ENCODE data around the gene DBP.

DBP gene

GRCh38 chr19:48665786-48666185, 28.6 kb upstream of the DBP start:
- no peak for TF ChIP-seq EZH2phosphoT487 (IDR thresholded peaks at IDR 0.05; ENCODE audit: borderline replicate concordance, low read length)
- no peak for TF ChIP-seq CTCF (IDR thresholded peaks at IDR 0.05; ENCODE audit: low read depth, low read length, poor library complexity, severe bottlenecking)
- Histone ChIP-seq H4K20me1 (ENCODE audit: control insufficient read depth, insufficient read depth, low read depth, low read length) (no peaks in the 10 kb centered on the region), H3K27me3 (ENCODE audit: control insufficient read depth, low read length) (no peaks in the 10 kb centered on the region), H3F3A (ENCODE audit: control insufficient read depth, insufficient read depth) (no peaks in the 10 kb centered on the region), H3K27ac (ENCODE audit: low read depth, low read length) (no peak overlapping the region), H3K4me1 (ENCODE audit: control insufficient read depth, low read length) (peaks cover 7% of the 10 kb centered on the region), H3K4me3 (ENCODE audit: low read length) (no peak overlapping the region), H3K9me3 (ENCODE audit: control insufficient read depth, insufficient read depth, low read length) (peaks cover 5% of the 10 kb centered on the region; the same call in 1 of the 2 replicates), H3K4me2 (ENCODE audit: low read length) (no peak overlapping the region), H3K36me3 (ENCODE audit: control insufficient read depth, low read length) (no peaks in the 10 kb centered on the region), H3K9me2 (replicated peaks; ENCODE audit: control insufficient read depth, low read length) (no peaks in the 10 kb centered on the region), H3K79me2 (ENCODE audit: control insufficient read depth, low read length) (no peaks in the 10 kb centered on the region)

- Histone ChIP-seq H3K79me2 (ENCODE audit: control insufficient read depth, low read length) (no peaks in the 10 kb centered on the region), H3K36me3 (ENCODE audit: control insufficient read depth, low read length) (no peaks in the 10 kb centered on the region), H3F3A (ENCODE audit: control insufficient read depth, insufficient read depth) (0 out of 2 replicates have a peak, but pooled peaks cover 2% of the 10 kb centered on the region), H3K4me2 (ENCODE audit: low read length) (no peak overlapping the region), H4K20me1 (ENCODE audit: control insufficient read depth, insufficient read depth, low read depth, low read length) (no peaks in the 10 kb centered on the region), H3K27me3 (ENCODE audit: control insufficient read depth, low read length) (no peaks in the 10 kb centered on the region), H3K9me3 (ENCODE audit: control insufficient read depth, insufficient read depth, low read length) (peaks cover under 1% of the 10 kb centered on the region; the same call in 1 of the 2 replicates), H3K9me2 (replicated peaks; ENCODE audit: control insufficient read depth, low read length) (no peaks in the 10 kb centered on the region), H3K4me3 (ENCODE audit: low read length) (no peak overlapping the region), H3K4me1 (ENCODE audit: control insufficient read depth, low read length) (peaks cover 14% of the 10 kb centered on the region), H3K27ac (ENCODE audit: low read depth, low read length) (no peak overlapping the region)
- TF ChIP-seq CTCF (IDR thresholded peaks at IDR 0.05; ENCODE audit: low read depth, low read length, poor library complexity, severe bottlenecking): no peak
- TF ChIP-seq EZH2phosphoT487 (IDR thresholded peaks at IDR 0.05; ENCODE audit: borderline replicate concordance, low read length): no peak
Observed at GRCh38 chr19:48664476-48664875, 27.3 kb upstream of the DBP start.

- Histone ChIP-seq H3K4me2 (ENCODE audit: low read length) (no peak overlapping the region), H4K20me1 (ENCODE audit: control insufficient read depth, insufficient read depth, low read depth, low read length) (no peaks in the 10 kb centered on the region), H3K79me2 (ENCODE audit: control insufficient read depth, low read length) (no peaks in the 10 kb centered on the region), H3F3A (ENCODE audit: control insufficient read depth, insufficient read depth) (0 out of 2 replicates have a peak, but pooled peaks cover 2% of the 10 kb centered on the region), H3K27ac (ENCODE audit: low read depth, low read length) (no peak overlapping the region), H3K36me3 (ENCODE audit: control insufficient read depth, low read length) (no peaks in the 10 kb centered on the region), H3K4me3 (ENCODE audit: low read length) (no peak overlapping the region), H3K27me3 (ENCODE audit: control insufficient read depth, low read length) (no peaks in the 10 kb centered on the region), H3K4me1 (ENCODE audit: control insufficient read depth, low read length) (peaks cover 14% of the 10 kb centered on the region), H3K9me2 (replicated peaks; ENCODE audit: control insufficient read depth, low read length) (no peaks in the 10 kb centered on the region), H3K9me3 (ENCODE audit: control insufficient read depth, insufficient read depth, low read length) (no peaks in the 10 kb centered on the region)
- TF ChIP-seq EZH2phosphoT487 (IDR thresholded peaks at IDR 0.05; ENCODE audit: borderline replicate concordance, low read length): no peak
Observed at GRCh38 chr19:48663667-48664066, 26.5 kb upstream of the DBP start.

GRCh38 chr19:48661711-48662090, 24.5 kb upstream of the DBP start:
- Histone ChIP-seq H3K36me3 (ENCODE audit: control insufficient read depth, low read length) (no peaks in the 10 kb centered on the region), H4K20me1 (ENCODE audit: control insufficient read depth, insufficient read depth, low read depth, low read length) (no peaks in the 10 kb centered on the region), H3K27ac (ENCODE audit: low read depth, low read length) (no peak overlapping the region), H3K4me2 (ENCODE audit: low read length) (no peak overlapping the region), H3K9me2 (replicated peaks; ENCODE audit: control insufficient read depth, low read length) (no peaks in the 10 kb centered on the region), H3F3A (ENCODE audit: control insufficient read depth, insufficient read depth) (0 out of 2 replicates have a peak, but pooled peaks cover 2% of the 10 kb centered on the region), H3K9me3 (ENCODE audit: control insufficient read depth, insufficient read depth, low read length) (no peaks in the 10 kb centered on the region), H3K4me1 (ENCODE audit: control insufficient read depth, low read length) (peaks cover 14% of the 10 kb centered on the region), H3K27me3 (ENCODE audit: control insufficient read depth, low read length) (no peaks in the 10 kb centered on the region), H3K4me3 (ENCODE audit: low read length) (no peak overlapping the region), H3K79me2 (ENCODE audit: control insufficient read depth, low read length) (no peaks in the 10 kb centered on the region)
- TF ChIP-seq EZH2phosphoT487 (IDR thresholded peaks at IDR 0.05; ENCODE audit: borderline replicate concordance, low read length): no peak
- TF ChIP-seq CTCF (IDR thresholded peaks at IDR 0.05; ENCODE audit: low read depth, low read length, poor library complexity, severe bottlenecking): no peak
